Fibroblast of lung (primary cell): ENCODE data around the gene LINC01488.

Experiments used
- CTCF ChIP-seq, 2 donors: IDR thresholded peaks in 1 of 2; conservative IDR thresholded peaks in 1 of 2; 1 replicate in 1 of 2; 2 replicates in 1 of 2; pipeline ENCODE4 v1.5.1; 2011 to 2012; ENCODE audit warnings: low read length in 2 of 2, control low read depth in 1 of 2, inconsistent platforms in 1 of 2, low read depth in 1 of 2, mild to moderate bottlenecking in 1 of 2
- EZH2 ChIP-seq: IDR thresholded peaks from 2 replicates; pipeline ENCODE4 v1.5.1; 2012; ENCODE audit warnings: low read length, control low read depth, mild to moderate bottlenecking; ENCODE audit errors: missing control alignments

GRCh38 chr11:69450857-69451220, 30.6 kb upstream of the LINC01488 start:
- TF ChIP-seq EZH2 (no peak), CTCF (conservative IDR thresholded peaks at IDR 0.05 in 1 of 2, IDR thresholded peaks at IDR 0.05 in 1 of 2; ENCODE audit: low read depth in 1 of 2, low read length in 2 of 2) (no peak)
